NT2/D1 (cell line): ENCODE data around the gene ALDH1A1.

Experiments used
- SUZ12 ChIP-seq: IDR thresholded peaks from 2 replicates; pipeline ENCODE4 v1.6.1; 2011; ENCODE audit not compliant: insufficient read length, insufficient read depth; ENCODE audit errors: extremely low read depth
- YY1 ChIP-seq: IDR thresholded peaks from 2 replicates; pipeline ENCODE4 v1.6.1; 2011; ENCODE audit not compliant: insufficient read length, insufficient read depth
- ZNF274 ChIP-seq: IDR thresholded peaks from 2 replicates; pipeline ENCODE4 v1.6.1; 2011; ENCODE audit warnings: mild to moderate bottlenecking, low read depth, low read length

DNA sequence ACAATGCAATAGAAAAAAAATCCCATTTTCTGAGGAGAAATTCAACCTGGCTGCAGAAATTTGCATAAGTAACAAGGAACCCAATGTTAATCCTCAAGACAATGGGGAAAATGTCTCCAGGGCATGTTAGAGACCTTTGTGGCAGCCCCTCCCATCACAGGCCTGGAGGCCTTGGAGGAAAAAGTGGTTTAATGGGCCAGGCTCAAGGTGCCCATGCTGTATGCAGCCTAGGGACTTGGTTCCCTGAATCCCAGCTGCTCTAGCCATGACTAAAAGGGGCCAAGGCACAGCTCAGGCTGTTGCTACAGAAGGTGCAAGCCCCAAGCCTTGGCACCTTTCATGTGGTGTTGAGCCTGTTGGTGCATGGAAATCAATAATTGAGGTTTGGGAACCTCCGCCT is 66.5 kb downstream of the ALDH1A1 start:
- no peak for TF ChIP-seq ZNF274
- TF ChIP-seq YY1, result no peak
- no peak for TF ChIP-seq SUZ12
